Activated T-cell treated with anti-CD3 and anti-CD28 coated beads for 4 hours (primary cell): ENCODE data around the gene OGFOD3.
"Not testable (repeated sequence)": the region's sequence is repeated elsewhere in the genome, so short reads cannot be mapped to it uniquely, and the experiment has no call there.

ENCODE experiments used
- DNase-seq: peaks from one replicate; pipeline ENCODE4 v3.0.0-alpha.2; 2020

OGFOD3 gene

DNA sequence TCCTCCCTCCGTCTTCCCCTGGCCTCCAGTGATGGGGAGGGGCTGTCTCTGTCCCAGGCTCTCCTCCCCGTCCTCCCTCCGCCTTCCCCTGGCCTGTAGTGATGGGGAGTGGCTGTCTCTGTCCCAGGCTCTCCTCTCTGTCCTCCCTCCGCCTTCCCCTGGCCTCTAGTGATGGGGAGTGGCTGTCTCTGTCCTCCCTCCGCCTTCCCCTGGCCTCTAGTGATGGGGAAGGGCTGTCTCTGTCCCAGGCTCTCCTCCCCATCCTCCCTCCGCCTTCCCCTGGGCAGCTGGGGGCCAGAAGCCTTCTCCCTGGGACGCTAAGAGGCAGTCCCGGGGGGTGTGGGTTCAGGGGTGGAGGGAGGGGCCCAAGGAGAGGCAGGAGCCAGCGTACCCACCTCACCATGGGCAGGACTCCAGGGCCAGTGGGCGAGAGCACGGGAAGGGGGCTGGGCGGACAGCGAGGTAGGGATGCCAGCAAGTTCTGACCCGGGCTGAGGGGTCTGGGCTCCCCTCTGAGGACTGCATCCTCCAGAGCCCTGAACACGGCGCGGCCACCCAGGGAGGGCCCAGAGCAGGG lies 32.0 kb downstream of the OGFOD3 start:
- DNase-seq: no peak

GRCh38 chr17:82385559-82386254 lies 32.7 kb downstream of the OGFOD3 start:
- DNase-seq: no peak

- DNase-seq: no peak
Measured at GRCh38 chr17:82384730-82385481, 33.5 kb downstream of the OGFOD3 start.

DNA sequence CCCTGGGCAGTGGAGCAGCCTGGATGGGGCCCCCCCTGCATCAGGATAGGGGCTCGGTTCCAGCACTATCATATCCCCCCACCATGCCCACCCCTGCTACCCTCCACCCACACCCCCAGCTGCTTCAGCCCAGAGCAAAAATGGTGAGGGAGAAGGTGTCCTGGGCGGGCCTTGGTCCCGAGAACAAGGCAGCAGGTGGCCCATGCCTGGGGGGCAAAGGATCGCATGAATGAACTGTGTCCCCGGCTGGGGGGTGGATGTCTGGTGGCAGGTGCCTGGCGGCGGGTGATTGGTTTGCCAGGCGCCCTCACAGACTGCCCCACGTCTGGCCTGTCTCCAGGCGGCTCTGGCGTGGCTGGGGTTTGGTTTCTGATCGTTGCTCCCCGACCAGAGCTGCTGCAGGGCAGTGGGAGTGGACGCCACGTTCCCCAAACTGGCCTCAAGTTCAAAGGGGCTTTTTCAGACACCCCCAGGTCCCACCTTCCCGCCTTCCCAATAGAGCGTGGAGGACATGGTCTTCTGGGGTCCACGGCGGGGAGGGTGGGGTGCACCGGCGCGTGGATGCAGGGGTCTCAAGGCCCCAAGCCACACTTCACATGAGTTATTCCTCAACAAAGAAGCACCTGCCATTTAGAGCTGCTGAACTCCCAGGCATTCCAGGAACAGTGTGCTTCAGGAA lies 34.2 kb downstream of the OGFOD3 start:
- DNase-seq: no peak

DNA sequence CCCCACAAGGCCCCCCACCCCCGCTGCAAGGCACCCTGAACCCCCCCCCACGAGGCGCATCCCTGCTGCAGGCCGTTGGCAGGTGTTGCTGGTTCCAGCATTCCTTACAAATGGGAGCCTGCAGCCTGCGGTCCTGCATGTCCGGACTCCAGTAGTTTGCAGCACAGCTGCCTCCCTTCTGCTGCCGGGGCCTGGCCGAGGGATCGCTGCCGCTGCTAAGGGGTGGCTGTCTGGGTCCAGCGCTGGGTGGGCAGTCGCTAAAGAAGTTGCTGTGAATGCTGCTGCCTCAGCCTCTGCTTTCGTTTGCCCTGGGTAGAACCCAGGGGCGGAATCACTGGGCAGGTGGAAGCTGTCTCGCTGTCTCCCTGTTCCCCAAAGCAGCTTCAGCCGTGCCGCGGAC lies 35.0 kb downstream of the OGFOD3 start:
- no peak for DNase-seq

GRCh38 chr17:82382933-82383255 lies 35.5 kb downstream of the OGFOD3 start:
- DNase-seq: no peak

DNA sequence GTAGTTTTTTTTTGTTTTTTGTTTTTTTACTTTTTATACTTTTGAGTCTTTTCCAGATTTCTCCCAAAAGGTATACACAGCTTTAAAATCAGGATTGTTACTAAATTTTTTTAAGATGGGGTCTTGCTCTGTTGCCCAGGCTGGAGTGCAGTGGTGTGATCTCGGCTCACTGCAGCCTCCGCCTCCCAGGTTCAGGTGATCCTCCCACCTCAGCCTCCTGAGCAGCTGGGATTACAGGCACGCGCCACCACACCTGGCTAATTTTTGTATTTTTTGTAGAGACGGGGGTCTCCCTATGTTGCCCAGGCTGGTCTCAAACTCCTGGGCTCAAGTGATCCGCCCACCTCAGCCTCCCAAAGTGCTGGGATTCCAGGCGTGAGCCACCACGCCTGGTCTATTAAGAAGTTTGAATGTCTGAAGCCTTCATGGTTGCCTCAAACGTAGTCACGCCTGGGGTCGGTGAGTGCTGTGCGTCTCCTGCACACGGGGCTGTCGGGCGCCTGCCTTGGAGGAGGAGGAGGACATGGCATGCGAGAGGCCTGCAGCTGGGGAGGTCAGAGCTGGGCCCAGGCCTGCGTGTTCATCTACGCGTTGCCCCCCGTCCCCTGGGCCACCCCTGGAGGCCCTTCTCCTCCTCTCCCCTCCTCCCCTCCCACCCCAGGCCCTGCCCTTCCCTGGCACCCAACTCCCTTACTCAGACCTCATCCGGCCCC lies 36.0 kb downstream of the OGFOD3 start:
- DNase-seq: not testable (repeated sequence)

DNA sequence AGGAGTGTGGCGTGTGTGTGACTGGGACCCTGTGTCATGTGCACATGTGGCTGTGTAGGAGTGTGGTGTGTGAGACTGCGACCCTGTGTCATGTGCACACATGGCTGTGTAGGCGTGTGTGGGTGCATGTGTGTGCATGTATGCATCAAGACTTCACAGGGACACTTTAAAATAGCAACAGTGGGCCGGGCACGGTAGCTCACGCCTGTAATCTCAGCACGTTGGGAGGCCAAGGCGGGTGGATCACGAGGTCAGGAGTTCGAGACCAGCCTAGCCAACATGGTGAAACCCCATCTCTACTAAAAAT lies 36.7 kb downstream of the OGFOD3 start:
- DNase-seq: not testable (repeated sequence)

DNA sequence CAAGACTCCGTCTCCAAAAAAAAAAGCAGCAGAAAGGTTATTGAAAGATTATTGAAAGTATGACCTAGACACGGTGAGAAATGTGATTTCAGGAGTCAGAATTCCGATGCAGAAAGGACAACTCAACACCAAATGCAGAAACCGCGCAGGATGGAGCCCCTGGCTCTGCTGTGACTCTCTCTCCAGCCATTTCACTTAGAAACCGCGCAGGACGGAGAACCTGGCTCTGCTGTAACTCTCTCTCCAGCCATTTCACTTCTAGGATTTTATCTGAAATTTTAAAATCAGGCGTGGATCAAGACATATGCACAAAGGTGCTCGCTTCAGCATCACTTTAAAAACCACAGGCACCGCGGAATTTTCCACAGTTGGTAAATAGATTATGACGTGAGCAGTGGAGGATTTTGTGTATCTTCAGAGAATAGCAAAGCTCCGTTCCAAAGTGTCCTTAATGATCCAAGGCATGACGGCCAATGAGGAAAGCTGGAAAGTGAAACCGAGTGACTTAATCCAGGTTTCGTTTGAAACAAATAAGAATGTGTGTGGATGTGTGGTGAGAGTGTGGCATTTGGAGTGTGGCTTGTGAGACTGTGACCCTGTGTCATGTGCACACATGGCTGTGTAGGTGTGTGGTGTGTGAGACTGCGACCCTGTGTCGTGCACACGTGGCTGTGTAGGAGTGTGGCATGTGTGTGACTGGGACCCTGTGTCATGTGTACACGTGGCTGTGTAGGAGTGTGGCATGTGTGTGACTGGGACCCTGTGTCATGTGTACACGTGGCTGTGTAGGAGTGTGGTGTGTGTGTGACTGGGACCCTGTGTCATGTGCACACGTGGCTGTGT lies 37.3 kb downstream of the OGFOD3 start:
- DNase-seq: no peak

DNA sequence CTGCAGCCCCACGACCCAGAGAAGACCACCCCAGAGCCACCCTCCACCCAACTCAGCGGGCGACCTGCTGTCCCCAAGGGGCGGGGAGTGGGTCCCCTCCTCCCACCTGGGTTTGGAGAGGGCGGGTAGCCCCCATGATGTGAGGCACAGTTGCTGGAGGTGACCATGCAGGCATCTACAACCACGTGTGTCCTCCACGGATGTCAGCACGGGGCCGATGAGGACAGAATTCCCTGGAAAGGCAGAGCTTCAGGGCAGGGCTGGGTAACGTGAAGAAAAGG lies 39.7 kb downstream of the OGFOD3 start:
- DNase-seq: no peak

DNA sequence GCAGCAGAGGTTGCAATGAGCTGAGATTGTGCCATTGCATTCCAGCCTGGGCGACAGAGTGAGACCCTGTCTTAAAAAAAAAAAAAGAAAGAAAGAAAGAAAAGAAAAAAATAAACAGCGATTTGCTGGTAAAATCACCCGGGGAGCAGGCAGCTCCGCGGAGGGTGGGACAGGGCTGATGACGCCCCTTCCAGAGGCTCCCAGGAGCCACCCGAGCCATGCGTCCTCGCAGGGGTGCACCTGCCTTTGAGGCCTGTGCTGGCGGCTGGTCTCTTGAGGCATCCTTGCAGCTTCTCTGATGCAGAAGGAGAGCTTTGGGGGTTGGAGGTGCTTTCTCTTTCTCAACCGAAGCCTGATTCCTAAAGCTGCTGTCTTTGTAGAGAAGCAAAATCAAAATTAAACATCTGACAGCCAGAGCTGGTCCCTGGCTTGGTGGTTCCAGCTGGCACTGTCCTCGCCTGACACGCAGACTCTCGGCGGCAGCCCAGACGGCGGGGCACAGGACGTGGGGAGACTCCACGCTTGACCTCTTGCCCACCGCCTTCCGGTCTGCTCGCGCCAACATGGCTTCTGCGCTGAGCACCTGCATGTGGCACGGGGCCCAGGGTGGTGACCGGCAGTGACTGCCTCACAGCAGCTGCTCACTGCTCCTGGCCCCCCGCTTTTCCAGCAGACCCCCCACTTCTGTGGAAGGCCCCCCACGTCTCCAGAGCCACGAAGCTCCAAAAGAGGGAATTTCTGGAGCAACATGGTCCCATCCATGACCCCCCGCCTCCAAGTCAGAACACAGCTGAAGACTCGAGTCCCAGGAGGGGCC lies 40.3 kb downstream of the OGFOD3 start:
- DNase-seq: no peak

GRCh38 chr17:82377294-82377693 lies 41.1 kb downstream of the OGFOD3 start:
- not testable (repeated sequence) for DNase-seq

DNA sequence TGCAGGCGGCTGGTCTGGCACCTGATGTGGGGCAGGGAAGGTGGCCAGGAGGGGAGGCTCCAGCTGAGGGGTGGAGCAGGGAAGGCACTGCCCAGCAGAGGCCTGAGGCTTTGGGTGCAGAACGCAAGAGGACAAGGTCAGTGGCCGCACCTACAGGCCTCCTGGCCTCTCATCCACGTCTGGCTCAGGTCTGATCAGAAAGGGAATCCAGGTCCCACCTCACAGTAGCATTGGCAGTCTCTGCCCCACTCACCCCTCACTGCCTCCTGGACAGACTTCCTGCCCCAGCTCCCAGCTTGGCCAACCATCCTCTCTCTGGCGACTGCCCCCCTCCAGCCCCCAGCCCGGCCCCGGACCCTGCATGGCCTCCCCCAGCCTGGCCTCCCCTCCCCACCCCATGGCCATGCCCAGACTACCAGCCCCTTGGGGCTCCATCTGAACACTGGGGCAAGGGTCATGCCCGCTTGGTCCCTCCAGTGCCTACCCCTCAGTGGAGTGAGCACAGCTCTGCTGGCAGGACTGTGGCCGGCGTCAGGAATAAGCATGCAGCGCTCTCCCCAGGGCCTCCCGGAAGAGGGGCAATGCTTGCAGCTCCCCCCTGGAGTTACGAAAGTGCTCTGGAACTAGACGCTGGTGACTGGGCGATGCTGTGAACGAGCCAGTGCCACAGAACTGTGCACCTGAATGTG lies 42.2 kb downstream of the OGFOD3 start:
- DNase-seq: no peak

- no peak for DNase-seq
Measured at GRCh38 chr17:82375359-82376041, 42.9 kb downstream of the OGFOD3 start.

DNA sequence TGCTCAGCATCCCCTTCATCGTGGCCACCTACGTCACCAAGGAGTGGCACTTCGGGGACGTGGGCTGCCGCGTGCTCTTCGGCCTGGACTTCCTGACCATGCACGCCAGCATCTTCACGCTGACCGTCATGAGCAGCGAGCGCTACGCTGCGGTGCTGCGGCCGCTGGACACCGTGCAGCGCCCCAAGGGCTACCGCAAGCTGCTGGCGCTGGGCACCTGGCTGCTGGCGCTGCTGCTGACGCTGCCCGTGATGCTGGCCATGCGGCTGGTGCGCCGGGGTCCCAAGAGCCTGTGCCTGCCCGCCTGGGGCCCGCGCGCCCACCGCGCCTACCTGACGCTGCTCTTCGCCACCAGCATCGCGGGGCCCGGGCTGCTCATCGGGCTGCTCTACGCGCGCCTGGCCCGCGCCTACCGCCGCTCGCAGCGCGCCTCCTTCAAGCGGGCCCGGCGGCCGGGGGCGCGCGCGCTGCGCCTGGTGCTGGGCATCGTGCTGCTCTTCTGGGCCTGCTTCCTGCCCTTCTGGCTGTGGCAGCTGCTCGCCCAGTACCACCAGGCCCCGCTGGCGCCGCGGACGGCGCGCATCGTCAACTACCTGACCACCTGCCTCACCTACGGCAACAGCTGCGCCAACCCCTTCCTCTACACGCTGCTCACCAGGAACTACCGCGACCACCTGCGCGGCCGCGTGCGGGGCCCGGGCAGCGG lies 43.6 kb downstream of the OGFOD3 start:
- no peak for DNase-seq

DNA sequence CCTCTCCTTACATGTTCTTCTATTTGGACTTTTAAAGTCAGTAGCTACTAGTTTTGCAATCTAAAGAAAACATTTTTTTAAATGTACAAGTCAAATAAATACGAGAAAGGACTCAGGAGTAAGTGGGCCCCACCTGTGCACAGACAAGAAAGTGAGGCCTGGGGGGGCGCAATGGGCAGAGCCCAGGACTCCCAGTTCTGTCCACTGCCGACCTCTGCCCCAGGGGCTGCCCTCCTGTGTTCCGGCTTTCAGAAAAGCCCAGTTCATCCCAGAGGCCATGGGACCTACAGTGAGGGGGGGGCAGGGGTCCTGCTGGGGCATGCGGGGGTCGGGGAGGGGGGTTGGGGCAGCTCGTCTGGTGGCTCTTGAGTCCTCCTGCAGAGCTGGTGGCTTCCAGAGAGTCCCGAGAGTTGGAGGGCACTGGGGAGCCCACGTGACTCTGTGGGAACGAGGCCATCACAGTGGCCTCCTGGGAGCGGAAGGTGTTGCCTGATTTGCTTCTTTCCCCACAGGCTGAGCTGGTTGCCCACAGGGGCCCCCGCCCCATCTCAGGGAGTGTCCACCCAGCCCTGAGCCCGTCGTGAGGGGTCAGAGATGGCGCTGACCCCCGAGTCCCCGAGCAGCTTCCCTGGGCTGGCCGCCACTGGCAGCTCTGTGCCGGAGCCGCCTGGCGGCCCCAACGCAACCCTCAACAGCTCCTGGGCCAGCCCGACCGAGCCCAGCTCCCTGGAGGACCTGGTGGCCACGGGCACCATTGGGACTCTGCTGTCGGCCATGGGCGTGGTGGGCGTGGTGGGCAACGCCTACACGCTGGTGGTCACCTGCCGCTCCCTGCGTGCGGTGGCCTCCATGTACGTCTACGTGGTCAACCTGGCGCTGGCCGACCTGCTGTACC lies 44.4 kb downstream of the OGFOD3 start:
- no peak for DNase-seq

DNA sequence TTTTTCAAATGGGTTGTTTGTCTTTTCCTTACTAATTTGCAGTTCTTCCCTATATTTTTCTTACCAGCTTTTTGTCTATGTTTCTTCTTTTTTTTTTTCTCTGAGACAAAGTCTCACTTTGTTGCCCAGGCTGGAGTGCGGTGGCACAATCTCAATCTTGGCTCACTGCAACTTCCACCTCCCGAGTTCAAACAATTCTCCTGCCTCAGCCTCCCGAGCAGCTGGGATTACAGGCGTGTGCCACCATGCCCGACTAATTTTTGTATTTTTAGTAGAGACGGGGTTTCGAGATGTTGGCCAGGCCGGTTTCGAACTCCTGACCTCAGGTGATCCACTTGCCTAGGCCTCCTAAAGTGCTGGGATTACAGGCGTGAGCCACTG lies 45.3 kb downstream of the OGFOD3 start:
- not testable (repeated sequence) for DNase-seq

GRCh38 chr17:82372249-82373071 lies 45.9 kb downstream of the OGFOD3 start:
- DNase-seq: no peak
